PC-3 (cell line): ENCODE results near the gene CAMK2A. TPM values are rescaled to one million over a fixed set of nuclear protein-coding genes. Genes with fewer than 3 reads are reported as not detected.

Experiments used
- ATAC-seq: fragments of 200-7000 bp; cut with Tn5 transposase; 2 replicates; pipeline ENCODE4 v1.9.1; 2020; ENCODE audit warnings: mild to moderate bottlenecking, moderate library complexity
- BruUV-seq: library from RNA; stranded (reverse); fragments of 400-500 nt; replicated peaks from 2 replicates; lab custom pipeline; 2021; lab: Mats Ljungman, UMichigan
- CTCF ChIA-PET: fragments of 300-600 bp; sonication (Branson Sonifier 250); formaldehyde crosslinking; loops from one replicate; lab custom pipeline; 2022; ENCODE audit warnings: antibody characterized with exemption; lab: Charles Lee
- POLR2A ChIA-PET: fragments of 300-600 bp; sonication (Branson Sonifier 250); formaldehyde crosslinking; loops from one replicate; lab custom pipeline; 2022; ENCODE audit warnings: antibody characterized with exemption; ENCODE audit not compliant: unreplicated experiment; lab: Charles Lee
- DNase-seq: peaks from one replicate; pipeline ENCODE4 v3.0.0-alpha.2; 2015
- H2AFZ ChIP-seq: fragments of 300-600 bp; sonication (generic); 2 replicates; pipeline ENCODE4 v1.6.0; 2016; ENCODE audit warnings: antibody characterized with exemption, low read length
- H3F3A ChIP-seq: fragments of 300-600 bp; sonication (generic); one replicate; pipeline ENCODE4 v1.6.0; 2017; ENCODE audit warnings: antibody characterized with exemption, low read length, control low read depth, mild to moderate bottlenecking; ENCODE audit not compliant: unreplicated experiment
- H3K27ac ChIP-seq: fragments of 300-600 bp; sonication (generic); 2 replicates; pipeline ENCODE4 v1.5.1; 2016; ENCODE audit warnings: mild to moderate bottlenecking, low read length
- H3K27me3 ChIP-seq: fragments of 300-600 bp; sonication (generic); 2 replicates; pipeline ENCODE4 v1.6.1; 2016; ENCODE audit warnings: low read length, mixed read lengths
- H3K36me3 ChIP-seq: fragments of 300-600 bp; sonication (generic); 2 replicates; pipeline ENCODE4 v1.6.1; 2016; ENCODE audit warnings: low read depth, mixed run types, low read length, mixed read lengths
- H3K4me1 ChIP-seq: fragments of 300-600 bp; sonication (generic); 2 replicates; pipeline ENCODE4 v1.5.1; 2016; ENCODE audit warnings: low read length; ENCODE audit not compliant: insufficient read depth
- H3K4me2 ChIP-seq: fragments of 300-600 bp; sonication (generic); 2 replicates; pipeline ENCODE4 v1.6.0; 2016; ENCODE audit warnings: low read length
- H3K4me3 ChIP-seq: fragments of 300-600 bp; sonication (generic); 2 replicates; pipeline ENCODE4 v1.5.1; 2016; ENCODE audit warnings: mild to moderate bottlenecking, low read length, mixed read lengths
- H3K79me2 ChIP-seq: fragments of 300-600 bp; sonication (generic); 2 replicates; pipeline ENCODE4 v1.6.1; 2017; ENCODE audit warnings: low read length, mixed read lengths
- H3K9ac ChIP-seq: fragments of 300-600 bp; sonication (generic); 2 replicates; pipeline ENCODE4 v1.6.0; 2016; ENCODE audit warnings: mild to moderate bottlenecking, low read length
- H3K9me2 ChIP-seq: fragments of 300-600 bp; sonication (generic); replicated peaks from 2 replicates; pipeline ENCODE4 v1.6.1; 2016; ENCODE audit warnings: mixed run types, low read length, mixed read lengths
- H3K9me3 ChIP-seq: fragments of 300-600 bp; sonication (generic); 2 replicates; pipeline ENCODE4 v1.6.1; 2016; ENCODE audit warnings: low read length, mixed read lengths
- H4K20me1 ChIP-seq: fragments of 300-600 bp; sonication (generic); 2 replicates; pipeline ENCODE4 v1.6.1; 2016; ENCODE audit warnings: low read length, mixed read lengths
- CTCF ChIP-seq: fragments of 300-600 bp; sonication (generic); conservative IDR thresholded peaks from 2 replicates; pipeline ENCODE4 v1.5.1; 2017; ENCODE audit warnings: antibody characterized with exemption, low read depth, mild to moderate bottlenecking, low read length
- EZH2 ChIP-seq: fragments of 300-600 bp; sonication (generic); IDR thresholded peaks from one replicate; pipeline ENCODE4 v1.6.1; 2017; ENCODE audit warnings: antibody characterized with exemption, mild to moderate bottlenecking, low read length; ENCODE audit not compliant: unreplicated experiment
- EZH2phosphoT487 ChIP-seq: fragments of 300-600 bp; sonication (generic); IDR thresholded peaks from 2 replicates; pipeline ENCODE4 v1.6.1; 2018; ENCODE audit warnings: mild to moderate bottlenecking, antibody characterized with exemption, low read length, borderline replicate concordance
- intact Hi-C: fragments of 100-400 bp; cut with micrococcal nuclease; formaldehyde crosslinking; loops from 2 replicates; pipeline ENCODE4 v1.9.0; 2023
- total RNA-seq: library from RNA; depleted of rRNA; stranded (reverse); fragments of >200 nt; gene quantifications from 2 replicates; pipeline ENCODE4 v1.2.3, GENCODE V29; 2014

The CAMK2A gene
- total RNA-seq, 1 experiment from 2014 or later, result 0.15 TPM

GRCh38 chr5:150177721-150178120 lies 111.9 kb downstream of the CAMK2A start:
- Histone ChIP-seq H4K20me1 (no peaks in the 10 kb centered on the region), H3K36me3 (no peaks in the 10 kb centered on the region), H3K4me3 (no peak overlapping the region), H3F3A (no peaks in the 10 kb centered on the region), H3K4me2 (no peak overlapping the region), H3K27ac (no peak overlapping the region), H3K9ac (no peak overlapping the region), H3K9me2 (no peaks in the 10 kb centered on the region), H2AFZ (no peak overlapping the region), H3K9me3 (no peaks in the 10 kb centered on the region), H3K79me2 (no peaks in the 10 kb centered on the region), H3K27me3 (no peaks in the 10 kb centered on the region), H3K4me1 (no peaks in the 10 kb centered on the region)
- no TSS peak for BruUV-seq
- POLR2A ChIA-PET, result no interaction called here
- intact Hi-C loops, result no loop called here
- ATAC-seq (no peak), DNase-seq (no peak)
- CTCF ChIA-PET, result no interaction called here
- TF ChIP-seq CTCF (no peak), EZH2phosphoT487 (no peak), EZH2 (no peak)

- no peaks in the 10 kb centered on the region for H3K9me3 ChIP-seq
- no peak overlapping the region for H3K27ac ChIP-seq
- no peak overlapping the region for H3K9ac ChIP-seq
- no peak overlapping the region for H2AFZ ChIP-seq
- DNase-seq (no peak), ATAC-seq (no peak)
- POLR2A ChIA-PET, result no interaction called here
- CTCF ChIA-PET, result no interaction called here
- intact Hi-C loops, result no loop called here
- H3K79me2 ChIP-seq, result no peaks in the 10 kb centered on the region
- no peak overlapping the region for H3K4me3 ChIP-seq
- H3K36me3 ChIP-seq, result no peaks in the 10 kb centered on the region
- no peaks in the 10 kb centered on the region for H3K27me3 ChIP-seq
- H3K4me2 ChIP-seq, result no peak overlapping the region
- TF ChIP-seq CTCF, result no peak
- no peak for TF ChIP-seq EZH2phosphoT487
- H4K20me1 ChIP-seq, result no peaks in the 10 kb centered on the region
- no peaks in the 10 kb centered on the region for H3K4me1 ChIP-seq
- no TSS peak for BruUV-seq
- no peaks in the 10 kb centered on the region for H3F3A ChIP-seq
- no peaks in the 10 kb centered on the region for H3K9me2 ChIP-seq
Measured at GRCh38 chr5:150176745-150177477, 112.7 kb downstream of the CAMK2A start.

GRCh38 chr5:150175536-150175935 lies 114.0 kb downstream of the CAMK2A start:
- H3K27me3 ChIP-seq, result no peaks in the 10 kb centered on the region
- ATAC-seq (peak; percentile 75), DNase-seq (peak; percentile 50)
- H3K4me1 ChIP-seq, result no peaks in the 10 kb centered on the region
- TF ChIP-seq CTCF (peak; percentile 76), EZH2phosphoT487 (no peak), EZH2 (no peak)
- no peaks in the 10 kb centered on the region for H3K36me3 ChIP-seq
- no peak overlapping the region for H3K27ac ChIP-seq
- no peaks in the 10 kb centered on the region for H3K9me3 ChIP-seq
- intact Hi-C loops, result no loop called here
- CTCF ChIA-PET, result interaction anchor here (0.6 to 0.8 kb wide), 2 partner anchors 14 to 39 kb away, joined by 3 to 4 read pairs; no protein-coding TSS in a partner anchor
- POLR2A ChIA-PET, result no interaction called here
- no peaks in the 10 kb centered on the region for H4K20me1 ChIP-seq
- no peaks in the 10 kb centered on the region for H3K79me2 ChIP-seq
- no peak overlapping the region for H2AFZ ChIP-seq
- H3K4me2 ChIP-seq, result no peak overlapping the region
- no peaks in the 10 kb centered on the region for H3K9me2 ChIP-seq
- no TSS peak for BruUV-seq
- no peak overlapping the region for H3K4me3 ChIP-seq
- no peaks in the 10 kb centered on the region for H3F3A ChIP-seq
- H3K9ac ChIP-seq, result no peak overlapping the region
